Measurements from ENCODE around the gene TMPRSS3.

TMPRSS3 gene

DNA sequence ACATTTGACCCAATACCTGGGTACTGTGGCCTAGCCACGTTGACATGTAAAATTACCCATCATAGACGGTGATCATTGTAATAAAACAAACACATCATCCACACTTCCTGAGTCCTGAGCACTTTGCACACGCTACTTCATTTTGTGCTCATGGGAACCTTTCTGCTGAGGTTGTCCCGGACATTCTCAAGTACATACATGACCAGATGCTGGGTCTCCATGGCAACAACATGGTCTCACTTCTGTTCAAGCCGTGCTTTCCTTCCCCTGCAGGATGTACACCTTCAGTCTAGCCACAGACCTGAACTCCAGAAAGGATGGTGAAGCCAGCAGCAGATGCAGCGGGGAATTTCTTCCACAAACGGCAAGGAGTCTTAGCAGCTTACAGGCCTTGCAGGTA, 30.6 kb upstream of the TMPRSS3 start:
- Histone ChIP-seq H3K4me3 (ENCODE audit: low read depth, low read length) (no peak overlapping the region), H3K9me3 (ENCODE audit: control insufficient read depth, insufficient read depth, low read depth, low read length) (no peaks in the 10 kb centered on the region), H3K36me3 (ENCODE audit: control insufficient read depth in 2 of 2, insufficient read depth in 1 of 2, low read length in 2 of 2) (no peaks in the 10 kb centered on the region), H3K4me1 (ENCODE audit: control insufficient read depth, insufficient read depth, low read length) (no peaks in the 10 kb centered on the region), H3K27ac (ENCODE audit: extremely low read depth, low read depth, low read length) (no peak overlapping the region)
- TF ChIP-seq MYNN (tag by site-specific recombination; IDR thresholded peaks at IDR 0.05; ENCODE audit: borderline replicate concordance): no peak
- TF ChIP-seq ZNF48 (tag by site-specific recombination; IDR thresholded peaks at IDR 0.05): no peak
- no peak for TF ChIP-seq ZNF837 (tag by site-specific recombination; IDR thresholded peaks at IDR 0.05)
- no peak for TF ChIP-seq ZNF280D (tag by site-specific recombination; IDR thresholded peaks at IDR 0.05)
- TF ChIP-seq ZNF776 (tag by site-specific recombination; IDR thresholded peaks at IDR 0.05; ENCODE audit: borderline replicate concordance): no peak
- TF ChIP-seq, protein P1, sequence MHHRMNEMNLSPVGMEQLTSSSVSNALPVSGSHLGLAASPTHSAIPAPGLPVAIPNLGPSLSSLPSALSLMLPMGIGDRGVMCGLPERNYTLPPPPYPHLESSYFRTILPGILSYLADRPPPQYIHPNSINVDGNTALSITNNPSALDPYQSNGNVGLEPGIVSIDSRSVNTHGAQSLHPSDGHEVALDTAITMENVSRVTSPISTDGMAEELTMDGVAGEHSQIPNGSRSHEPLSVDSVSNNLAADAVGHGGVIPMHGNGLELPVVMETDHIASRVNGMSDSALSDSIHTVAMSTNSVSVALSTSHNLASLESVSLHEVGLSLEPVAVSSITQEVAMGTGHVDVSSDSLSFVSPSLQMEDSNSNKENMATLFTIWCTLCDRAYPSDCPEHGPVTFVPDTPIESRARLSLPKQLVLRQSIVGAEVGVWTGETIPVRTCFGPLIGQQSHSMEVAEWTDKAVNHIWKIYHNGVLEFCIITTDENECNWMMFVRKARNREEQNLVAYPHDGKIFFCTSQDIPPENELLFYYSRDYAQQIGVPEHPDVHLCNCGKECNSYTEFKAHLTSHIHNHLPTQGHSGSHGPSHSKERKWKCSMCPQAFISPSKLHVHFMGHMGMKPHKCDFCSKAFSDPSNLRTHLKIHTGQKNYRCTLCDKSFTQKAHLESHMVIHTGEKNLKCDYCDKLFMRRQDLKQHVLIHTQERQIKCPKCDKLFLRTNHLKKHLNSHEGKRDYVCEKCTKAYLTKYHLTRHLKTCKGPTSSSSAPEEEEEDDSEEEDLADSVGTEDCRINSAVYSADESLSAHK (tag by site-specific recombination; IDR thresholded peaks at IDR 0.05): no peak
- TF ChIP-seq ZNF555 (tag by site-specific recombination; conservative IDR thresholded peaks at IDR 0.05): no peak
- TF ChIP-seq, protein P2, sequence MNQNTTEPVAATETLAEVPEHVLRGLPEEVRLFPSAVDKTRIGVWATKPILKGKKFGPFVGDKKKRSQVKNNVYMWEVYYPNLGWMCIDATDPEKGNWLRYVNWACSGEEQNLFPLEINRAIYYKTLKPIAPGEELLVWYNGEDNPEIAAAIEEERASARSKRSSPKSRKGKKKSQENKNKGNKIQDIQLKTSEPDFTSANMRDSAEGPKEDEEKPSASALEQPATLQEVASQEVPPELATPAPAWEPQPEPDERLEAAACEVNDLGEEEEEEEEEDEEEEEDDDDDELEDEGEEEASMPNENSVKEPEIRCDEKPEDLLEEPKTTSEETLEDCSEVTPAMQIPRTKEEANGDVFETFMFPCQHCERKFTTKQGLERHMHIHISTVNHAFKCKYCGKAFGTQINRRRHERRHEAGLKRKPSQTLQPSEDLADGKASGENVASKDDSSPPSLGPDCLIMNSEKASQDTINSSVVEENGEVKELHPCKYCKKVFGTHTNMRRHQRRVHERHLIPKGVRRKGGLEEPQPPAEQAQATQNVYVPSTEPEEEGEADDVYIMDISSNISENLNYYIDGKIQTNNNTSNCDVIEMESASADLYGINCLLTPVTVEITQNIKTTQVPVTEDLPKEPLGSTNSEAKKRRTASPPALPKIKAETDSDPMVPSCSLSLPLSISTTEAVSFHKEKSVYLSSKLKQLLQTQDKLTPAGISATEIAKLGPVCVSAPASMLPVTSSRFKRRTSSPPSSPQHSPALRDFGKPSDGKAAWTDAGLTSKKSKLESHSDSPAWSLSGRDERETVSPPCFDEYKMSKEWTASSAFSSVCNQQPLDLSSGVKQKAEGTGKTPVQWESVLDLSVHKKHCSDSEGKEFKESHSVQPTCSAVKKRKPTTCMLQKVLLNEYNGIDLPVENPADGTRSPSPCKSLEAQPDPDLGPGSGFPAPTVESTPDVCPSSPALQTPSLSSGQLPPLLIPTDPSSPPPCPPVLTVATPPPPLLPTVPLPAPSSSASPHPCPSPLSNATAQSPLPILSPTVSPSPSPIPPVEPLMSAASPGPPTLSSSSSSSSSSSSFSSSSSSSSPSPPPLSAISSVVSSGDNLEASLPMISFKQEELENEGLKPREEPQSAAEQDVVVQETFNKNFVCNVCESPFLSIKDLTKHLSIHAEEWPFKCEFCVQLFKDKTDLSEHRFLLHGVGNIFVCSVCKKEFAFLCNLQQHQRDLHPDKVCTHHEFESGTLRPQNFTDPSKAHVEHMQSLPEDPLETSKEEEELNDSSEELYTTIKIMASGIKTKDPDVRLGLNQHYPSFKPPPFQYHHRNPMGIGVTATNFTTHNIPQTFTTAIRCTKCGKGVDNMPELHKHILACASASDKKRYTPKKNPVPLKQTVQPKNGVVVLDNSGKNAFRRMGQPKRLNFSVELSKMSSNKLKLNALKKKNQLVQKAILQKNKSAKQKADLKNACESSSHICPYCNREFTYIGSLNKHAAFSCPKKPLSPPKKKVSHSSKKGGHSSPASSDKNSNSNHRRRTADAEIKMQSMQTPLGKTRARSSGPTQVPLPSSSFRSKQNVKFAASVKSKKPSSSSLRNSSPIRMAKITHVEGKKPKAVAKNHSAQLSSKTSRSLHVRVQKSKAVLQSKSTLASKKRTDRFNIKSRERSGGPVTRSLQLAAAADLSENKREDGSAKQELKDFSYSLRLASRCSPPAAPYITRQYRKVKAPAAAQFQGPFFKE (tag by site-specific recombination; IDR thresholded peaks at IDR 0.05; ENCODE audit: borderline replicate concordance): no peak
- TF ChIP-seq ZBTB10 (tag by site-specific recombination; IDR thresholded peaks at IDR 0.05): no peak
- TF ChIP-seq GLIS2 (tag by site-specific recombination; IDR thresholded peaks at IDR 0.05): no peak
- no peak for TF ChIP-seq ZNF174 (tag by site-specific recombination; IDR thresholded peaks at IDR 0.05)
- TF ChIP-seq ZNF18 (tag by site-specific recombination; IDR thresholded peaks at IDR 0.05): no peak
- TF ChIP-seq ZNF404 (tag by site-specific recombination; IDR thresholded peaks at IDR 0.05): no peak
- TF ChIP-seq ZNF112 (tag by site-specific recombination; IDR thresholded peaks at IDR 0.05): no peak
- CTCF ChIA-PET: interaction anchor here (1.1 to 1.3 kb wide), 2 partner anchors 42 to 65 kb away, joined by 3 read pairs; no protein-coding TSS in a partner anchor
- POLR2A ChIA-PET: no interaction called here
